ENCODE data around the gene FAM32A. TPM values are rescaled to one million over a fixed set of nuclear protein-coding genes. Genes with fewer than 3 reads are reported as not detected.
A peak's percentile ranks its signal among the peaks of the same experiment; 100 is the strongest.

The FAM32A gene
- total and polyA plus RNA-seq, 10 of the 15 experiments (the other 5 are each of a cell fraction or from before 2014, with no cell fraction given) = 33.3 to 116 (median 71.9) TPM

- no peak for TF ChIP-seq BCL3 (IDR thresholded peaks at IDR 0.05; ENCODE audit: borderline replicate concordance, insufficient read depth, low read depth, low read length, poor library complexity, severe bottlenecking)
Observed at GRCh38 chr19:16226184-16226591, 41.0 kb downstream of the FAM32A start (continued).

- WGBS (ENCODE audit: insufficient coverage, insufficient replicate concordance, low lambda C conversion rate, missing lambda C conversion rate) = 88% methylated on average over 33 of the region's 33 CpGs
- Histone ChIP-seq H4K20me1 (ENCODE audit: control insufficient read depth, insufficient read depth) (no peaks in the 10 kb centered on the region), H3K79me2 (ENCODE audit: control insufficient read depth, insufficient read depth, low read length) (no peaks in the 10 kb centered on the region), H3K36me3 (ENCODE audit: control insufficient read depth in 2 of 2, insufficient read depth in 2 of 2, low read length in 1 of 2) (peaks cover 12 to 37% of the 10 kb centered on the region in 2 experiments; a peak in 3 of 4 replicates), H3K4me3 (no peak overlapping the region), H3K9me3 (replicated peaks; ENCODE audit: control insufficient read depth, insufficient read depth, low read length) (no peaks in the 10 kb centered on the region), H3K27me3 (replicated peaks in 1 of 2; ENCODE audit: control insufficient read depth in 2 of 2, insufficient read depth in 2 of 2, low read length in 1 of 2) (no peaks in the 10 kb centered on the region), H3K9ac (ENCODE audit: control insufficient read depth, insufficient read depth, low read length) (no peak overlapping the region), H2AFZ (ENCODE audit: control insufficient read depth, low read depth, low read length) (no peak overlapping the region), H3K4me1 (ENCODE audit: control insufficient read depth, insufficient read depth, low read length) (no peaks in the 10 kb centered on the region), H3K4me2 (ENCODE audit: control insufficient read depth, insufficient read depth) (no peak overlapping the region), H3K27ac (ENCODE audit: control insufficient read depth, insufficient read depth) (no peak overlapping the region)
- BruUV-seq (replicated peaks) = no TSS peak
- TF ChIP-seq FOXK2 (IDR thresholded peaks at IDR 0.05) = no peak
- no peak for TF ChIP-seq E4F1 (IDR thresholded peaks at IDR 0.05; ENCODE audit: borderline replicate concordance, partially characterized antibody)
- TF ChIP-seq POLR2A (IDR thresholded peaks at IDR 0.05; ENCODE audit: low read depth, low read length) = peak; percentile 10; the same call in 1 of the 2 replicates
- TF ChIP-seq ATF3 (IDR thresholded peaks at IDR 0.05; ENCODE audit: borderline replicate concordance, extremely low read depth, low read depth, low read length) = no peak
- no peak for FAIRE-seq
- no peak for ATAC-seq
- SMC1A ChIA-PET (ENCODE audit: uncharacterized antibody, unreplicated experiment) = no interaction called here
- CTCF ChIA-PET = no interaction called here
- intact Hi-C loops (cut with micrococcal nuclease; ENCODE audit: unreplicated experiment) (no loop called here), in situ Hi-C loops (cut with MboI) (no loop called here)
- RAD21 ChIA-PET (ENCODE audit: unreplicated experiment) = no interaction called here
- POLR2A ChIA-PET = no interaction called here
- no peak for DNase-seq (ENCODE audit: low read depth, low spot score)
Observed at GRCh38 chr19:16226878-16227836, 41.9 kb downstream of the FAM32A start.
